CD1c-positive myeloid dendritic cell (primary cell): ENCODE measurements around the gene TRIM24.
A peak's percentile ranks its signal among the peaks of the same experiment; 100 is the strongest.
"Not testable (repeated sequence)": the region's sequence is repeated elsewhere in the genome, so short reads cannot be mapped to it uniquely, and the experiment has no call there.

Experiments used
- DNase-seq: peaks from one replicate; pipeline ENCODE4 v3.0.0-alpha.2; 2016; ENCODE audit errors: extremely low spot score

The TRIM24 gene

DNA sequence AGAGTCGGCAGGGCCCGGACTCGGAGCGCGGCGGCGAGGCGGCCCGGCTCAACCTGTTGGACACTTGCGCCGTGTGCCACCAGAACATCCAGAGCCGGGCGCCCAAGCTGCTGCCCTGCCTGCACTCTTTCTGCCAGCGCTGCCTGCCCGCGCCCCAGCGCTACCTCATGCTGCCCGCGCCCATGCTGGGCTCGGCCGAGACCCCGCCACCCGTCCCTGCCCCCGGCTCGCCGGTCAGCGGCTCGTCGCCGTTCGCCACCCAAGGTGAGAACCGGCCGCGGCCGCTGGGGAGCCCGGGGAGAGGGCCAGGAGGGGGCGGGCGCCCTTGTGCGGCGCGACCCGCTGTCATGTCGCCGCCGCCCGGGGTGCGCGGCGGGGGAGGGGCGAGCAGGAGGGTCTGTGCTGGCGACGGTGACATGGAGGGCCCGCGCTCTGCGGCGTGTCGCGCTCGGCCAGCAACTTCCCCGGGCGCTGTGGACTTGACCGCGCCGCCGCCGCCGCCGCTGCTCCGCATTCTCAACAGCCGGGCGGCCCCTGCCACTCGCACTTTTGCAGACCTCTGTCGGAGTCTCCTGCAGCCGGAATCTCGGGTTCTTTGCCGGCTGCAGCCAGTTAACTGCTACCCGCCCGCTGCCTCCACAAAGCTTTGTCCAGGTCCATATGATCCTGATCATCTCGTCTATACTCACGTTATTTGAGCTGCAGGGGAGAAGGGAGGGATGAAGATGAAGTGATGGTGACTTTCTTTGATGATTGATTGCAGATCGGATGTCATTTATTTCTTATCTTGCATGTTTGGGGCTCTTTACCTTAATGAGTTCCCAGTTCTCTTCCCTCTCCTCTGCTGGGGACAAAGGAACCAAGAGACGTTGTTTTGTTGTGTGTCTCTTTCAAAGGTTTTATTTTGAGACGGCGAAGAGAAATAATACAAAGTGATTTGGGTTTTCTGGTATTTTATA lies 869 bp downstream of the TRIM24 start:
- DNase-seq = peak; percentile 69

DNA sequence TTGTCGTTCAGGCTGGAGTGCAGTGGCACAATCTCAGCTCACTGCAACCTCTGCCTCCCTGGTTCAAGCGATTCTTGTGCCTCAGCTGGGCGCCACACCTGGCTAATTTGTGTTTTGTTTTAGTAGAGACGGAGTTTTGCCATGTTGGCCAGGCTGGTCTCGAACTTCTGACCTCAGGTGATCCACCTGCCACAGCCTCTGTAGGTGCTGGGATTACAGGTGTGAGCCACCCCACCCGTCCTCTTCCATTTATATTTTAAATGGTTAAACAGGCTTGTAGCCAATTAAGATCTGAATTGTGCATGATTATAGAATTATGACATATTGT lies 3.2 kb downstream of the TRIM24 start:
- DNase-seq = not testable (repeated sequence)

DNA sequence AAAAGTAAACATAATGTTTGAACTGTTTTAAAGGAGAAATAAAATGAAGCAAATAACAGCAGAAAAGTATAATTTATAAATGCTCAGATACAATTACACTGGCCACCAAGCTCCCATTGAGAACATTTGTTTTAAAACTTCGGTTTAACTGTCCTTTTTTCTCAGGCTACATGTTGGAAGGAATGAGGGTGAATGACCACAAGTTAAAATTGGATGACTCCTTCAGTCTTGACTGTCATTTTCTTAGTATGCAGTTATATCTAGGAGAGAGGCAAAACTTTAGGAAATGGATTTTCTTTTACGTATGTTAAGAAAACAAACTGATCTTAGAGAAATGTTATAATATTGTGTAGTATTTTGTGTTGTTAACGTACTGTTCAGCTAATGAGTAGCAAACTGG lies 5.0 kb downstream of the TRIM24 start:
- no peak for DNase-seq

DNA sequence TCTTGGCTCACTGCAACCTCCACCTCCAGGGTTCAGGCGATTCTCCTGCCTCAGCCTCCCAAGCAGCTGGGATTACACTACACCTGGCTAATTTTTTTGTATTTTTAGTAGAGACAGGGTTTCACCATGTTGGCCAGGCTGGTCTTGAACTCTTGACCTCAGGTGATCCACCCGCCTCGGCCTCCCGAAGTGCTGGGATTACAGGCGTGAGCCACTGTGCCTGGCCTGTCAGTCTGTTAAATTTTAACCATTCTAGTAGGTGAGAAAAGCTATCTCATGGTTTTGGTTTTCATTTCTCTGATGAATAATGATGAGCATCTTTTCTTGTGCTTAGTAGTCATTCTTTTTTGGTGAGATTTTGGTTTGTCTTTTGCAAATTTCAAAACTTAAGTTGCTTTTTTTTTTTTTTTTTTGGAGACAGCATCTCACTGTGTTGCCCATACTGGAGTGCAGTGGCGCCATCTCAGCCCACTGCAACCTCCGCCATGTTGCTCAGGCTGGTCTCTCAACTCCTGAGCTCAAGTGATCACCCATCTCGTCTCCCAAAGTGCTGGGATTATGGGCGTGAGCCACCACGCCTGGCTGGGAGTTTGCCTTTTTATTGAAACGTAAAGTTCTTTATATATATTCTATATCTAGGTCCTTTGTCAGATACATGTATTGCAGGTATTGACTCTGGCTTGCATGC lies 6.2 kb downstream of the TRIM24 start:
- not testable (repeated sequence) for DNase-seq

DNA sequence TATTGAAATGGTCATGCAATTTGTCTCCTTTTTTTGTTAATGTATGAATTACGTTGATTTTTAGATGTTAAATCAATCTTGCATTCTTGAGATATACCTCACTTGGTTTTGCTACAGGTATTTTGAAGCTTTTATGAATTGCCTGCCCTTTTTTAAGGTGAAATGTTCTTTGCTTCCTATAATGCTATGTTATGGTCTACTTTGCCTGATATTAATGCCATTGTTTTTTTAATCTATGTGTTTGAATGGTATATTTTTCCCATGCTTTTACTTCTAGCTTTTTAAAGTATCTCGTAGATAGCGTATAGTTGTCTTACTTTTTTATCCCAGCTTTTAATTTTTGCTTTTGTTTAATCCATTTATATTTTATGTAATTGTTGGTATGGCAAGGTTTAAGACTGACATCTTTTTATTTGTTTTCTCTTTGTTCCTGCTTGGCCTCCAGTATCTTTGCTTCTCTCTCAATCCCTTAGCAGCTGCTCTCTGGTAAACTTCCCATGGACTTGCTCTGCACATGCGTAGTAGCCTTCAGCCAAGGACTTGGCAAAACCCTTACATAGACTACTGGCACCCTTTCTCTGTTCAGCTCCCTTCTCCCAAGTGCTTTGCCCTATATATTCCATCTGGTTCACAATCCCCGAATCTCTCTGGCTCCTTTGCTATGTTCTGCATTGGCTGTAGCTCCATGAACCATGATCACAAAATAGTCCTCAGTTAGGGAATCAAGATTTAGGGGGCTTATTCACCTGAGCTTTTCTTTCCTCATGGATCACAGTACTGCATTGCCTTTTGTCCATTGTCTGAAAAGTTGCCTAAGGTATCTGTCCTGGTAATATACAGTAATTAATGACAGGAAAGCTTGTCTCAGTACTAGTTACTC lies 8.4 kb downstream of the TRIM24 start:
- DNase-seq = no peak

DNA sequence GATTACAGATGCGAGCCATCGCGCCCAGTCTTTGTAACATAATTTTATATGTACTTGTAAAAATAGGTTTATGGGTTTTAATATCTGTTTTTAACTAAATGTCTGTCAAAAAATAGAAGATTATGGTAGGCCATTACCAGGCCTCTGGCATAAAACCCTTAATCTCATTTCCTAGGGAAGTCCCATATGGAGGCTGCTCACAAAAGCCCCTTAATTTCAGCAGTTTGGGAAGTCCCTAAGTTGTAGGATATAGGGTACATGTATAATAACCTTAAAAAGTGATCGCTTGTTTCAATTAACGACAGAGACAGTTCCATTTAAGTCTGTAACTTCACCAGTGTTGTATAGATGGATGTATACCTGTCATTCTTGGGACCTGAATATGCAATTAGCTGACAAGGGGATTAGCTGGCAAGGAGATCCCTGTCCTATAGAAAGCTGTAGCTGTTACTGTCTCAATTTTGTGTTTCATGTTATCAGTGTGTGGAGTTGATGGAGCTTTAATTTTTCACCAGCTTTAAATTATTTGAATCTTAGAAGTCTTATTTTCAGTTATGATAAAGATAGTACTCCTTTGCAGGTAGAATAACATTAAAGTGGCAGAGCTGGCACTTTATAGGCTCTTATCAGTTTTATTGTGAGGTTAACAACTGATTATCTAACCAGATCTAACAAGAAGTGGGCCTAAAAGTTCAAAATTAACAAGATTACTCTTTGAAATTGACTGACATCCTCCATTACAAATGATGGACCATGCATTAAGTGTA lies 10.5 kb downstream of the TRIM24 start:
- DNase-seq = no peak

DNA sequence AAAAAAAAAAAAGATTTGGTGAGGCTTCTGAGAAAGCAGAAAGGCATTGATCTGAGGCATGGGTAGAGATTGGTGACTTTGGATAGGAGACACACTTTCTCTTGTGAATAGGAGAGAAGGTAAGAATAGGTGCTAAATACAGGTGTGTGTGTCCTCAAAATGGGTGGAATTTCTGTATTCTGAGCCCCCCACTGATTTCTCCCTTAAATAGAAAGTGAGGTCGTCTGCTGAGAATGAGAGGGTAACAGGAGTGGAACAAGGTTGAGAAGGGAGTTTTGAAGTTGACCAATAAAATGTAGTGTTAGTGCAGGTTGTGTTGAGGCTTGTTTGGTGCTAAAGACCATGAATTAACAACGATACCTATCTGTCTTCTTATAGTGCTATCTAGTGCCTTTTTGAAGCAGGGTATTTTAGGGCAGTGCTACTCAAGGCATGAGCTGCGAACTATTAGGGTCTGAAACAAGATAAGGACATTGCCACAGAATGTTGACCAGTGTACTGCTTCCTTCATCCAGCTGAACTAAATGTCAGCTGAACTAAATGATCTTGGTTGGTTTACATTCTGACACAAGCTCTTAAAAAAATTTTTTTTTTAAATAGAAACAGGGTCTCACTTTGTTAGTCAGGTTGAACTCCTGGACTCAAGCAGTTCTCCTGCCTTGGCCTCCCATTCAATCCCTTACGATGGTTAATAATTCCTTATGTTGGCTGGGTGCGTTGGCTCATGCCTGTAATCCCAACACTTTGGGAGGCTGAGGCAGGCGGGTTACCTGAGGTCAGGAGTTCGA lies 12.4 kb downstream of the TRIM24 start:
- DNase-seq = no peak

DNA sequence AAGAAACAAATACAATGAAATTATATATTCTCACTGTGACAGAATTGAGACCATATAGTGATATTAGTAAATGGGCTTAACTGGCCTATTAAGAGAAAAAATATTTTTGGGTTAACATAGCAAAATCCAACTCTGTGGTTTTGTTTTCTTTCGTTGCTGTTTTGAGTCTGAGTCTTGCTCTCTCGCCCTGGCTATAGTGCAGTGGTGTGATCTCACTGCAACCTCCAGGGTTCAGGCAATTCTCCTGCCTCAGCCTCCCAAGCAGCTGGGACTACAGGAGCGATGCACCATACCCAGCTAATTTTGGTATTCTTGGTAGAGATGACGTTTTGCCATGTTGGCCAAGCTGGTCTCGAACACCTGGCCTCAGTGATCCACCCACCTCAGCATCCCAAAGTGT lies 15.3 kb downstream of the TRIM24 start:
- no peak for DNase-seq

DNA sequence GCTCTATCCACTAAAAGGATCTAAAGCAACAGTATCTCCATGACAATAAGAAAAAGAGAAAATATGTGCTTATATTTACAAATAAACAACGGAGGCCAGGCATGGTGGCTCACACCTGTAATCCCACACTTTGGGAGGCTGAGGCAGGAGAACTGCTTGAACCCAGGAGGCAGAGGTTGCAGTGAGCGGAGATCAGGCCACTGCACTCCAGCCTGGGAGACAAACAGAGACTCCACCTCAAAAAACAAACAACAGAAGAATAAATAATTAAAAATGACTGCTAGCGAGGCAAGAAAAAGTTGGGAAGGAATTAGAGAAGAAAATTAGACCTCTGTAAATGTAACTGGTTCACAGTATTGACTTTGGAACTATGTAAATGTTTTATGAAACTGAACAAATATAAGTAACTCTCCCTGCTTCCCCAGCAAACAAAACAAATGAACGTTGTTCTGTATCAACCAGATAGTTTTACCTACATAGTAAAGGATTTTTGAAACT lies 17.1 kb downstream of the TRIM24 start:
- DNase-seq = no peak

DNA sequence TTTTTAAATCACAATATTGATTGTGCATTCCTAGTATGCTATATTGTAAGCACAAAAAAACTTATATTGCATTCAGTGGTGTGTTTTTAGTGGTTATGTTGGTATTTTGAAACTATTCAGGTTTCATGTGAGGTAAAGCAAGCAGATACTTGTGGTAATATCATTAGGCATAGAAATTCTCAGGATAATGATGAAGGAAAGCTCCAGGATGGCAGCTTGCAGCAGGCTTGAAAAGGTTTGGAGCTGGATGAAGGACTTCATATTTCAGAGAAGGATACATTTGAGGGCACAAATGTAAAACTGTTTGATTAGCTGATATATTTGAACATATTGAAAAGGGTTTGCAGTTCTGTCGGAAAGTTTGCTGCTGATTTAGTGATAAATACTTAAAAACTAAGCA lies 17.5 kb downstream of the TRIM24 start:
- no peak for DNase-seq

DNA sequence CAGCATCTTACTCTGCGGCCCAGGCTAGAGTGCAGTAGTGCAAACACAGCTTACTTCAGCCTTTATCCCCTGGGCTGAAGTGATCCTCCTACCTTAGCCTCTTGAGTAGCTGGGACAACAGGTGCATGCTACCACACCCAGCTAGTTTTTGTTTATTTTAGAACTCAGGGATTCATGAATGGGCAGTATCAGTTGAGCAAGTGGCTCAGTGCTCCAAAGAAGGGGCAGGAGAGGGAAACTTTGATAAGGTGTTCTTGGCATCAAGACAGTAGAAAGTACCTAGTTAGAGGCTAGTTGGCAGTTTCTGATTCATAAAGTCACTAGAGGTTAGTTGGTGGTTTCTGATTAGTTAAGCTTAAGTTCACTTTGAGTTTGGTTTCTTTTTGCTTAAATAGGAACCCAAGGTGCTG lies 18.4 kb downstream of the TRIM24 start:
- no peak for DNase-seq

DNA sequence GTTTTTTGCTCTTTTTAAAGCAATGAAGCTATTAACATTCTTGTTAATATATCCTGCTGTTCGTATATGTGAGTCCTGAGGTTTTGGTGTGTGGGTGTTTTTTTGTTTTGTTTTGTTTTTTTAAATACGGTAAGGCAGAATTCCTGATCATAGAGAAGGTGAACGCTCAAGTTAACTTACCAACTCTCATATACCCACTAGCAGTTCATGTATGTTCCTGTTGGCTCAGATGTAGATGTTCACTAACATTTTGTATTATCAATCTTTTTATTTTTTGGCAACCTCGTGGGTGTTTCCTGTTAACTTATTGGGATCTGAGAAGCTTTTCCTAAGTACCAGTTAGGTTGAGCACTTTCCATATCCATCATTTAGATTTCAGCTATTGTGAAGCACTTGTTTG lies 20.5 kb downstream of the TRIM24 start:
- no peak for DNase-seq

DNA sequence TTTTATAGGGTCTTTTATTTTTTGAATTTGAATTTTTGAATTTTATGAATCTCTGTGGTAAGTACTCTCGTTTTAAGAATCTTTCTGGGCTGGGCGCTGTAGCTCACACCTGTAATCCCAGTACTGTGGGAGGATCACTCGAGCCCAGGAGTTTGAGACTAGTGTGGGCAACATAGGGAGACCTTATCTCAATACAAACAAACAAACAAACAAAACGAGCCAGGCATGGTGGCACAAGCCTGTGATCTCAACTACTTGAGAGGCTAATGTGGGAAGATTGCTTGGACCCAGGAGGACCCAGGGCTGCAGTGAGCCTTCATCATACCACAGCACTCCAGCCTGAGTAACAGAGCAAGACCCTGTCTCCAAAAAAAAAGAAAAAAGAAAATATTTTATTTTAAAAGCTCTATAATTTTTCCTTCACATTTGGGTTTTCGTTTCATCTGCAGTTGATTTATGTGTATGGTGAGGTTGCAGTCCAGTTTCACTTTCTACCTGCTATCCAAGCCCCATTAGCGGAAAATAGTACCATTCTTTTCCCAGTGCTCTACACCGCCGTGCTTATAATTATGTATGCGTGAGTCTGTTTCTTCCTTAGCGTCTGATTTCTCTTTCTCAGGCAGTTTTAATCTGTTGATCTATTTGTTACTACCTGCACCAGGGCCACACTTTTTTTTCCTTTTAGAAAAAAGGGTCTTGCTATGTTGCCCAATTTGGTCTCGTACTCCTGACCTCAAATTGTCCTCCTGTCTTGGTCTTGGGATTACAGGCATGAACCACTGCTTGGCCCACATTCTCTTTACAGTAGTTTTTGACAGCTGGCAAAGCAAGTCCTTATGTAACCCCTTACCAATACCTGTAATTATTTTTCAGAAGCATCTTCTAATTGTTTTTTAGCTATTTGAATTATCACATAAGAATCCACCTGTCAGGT lies 21.7 kb downstream of the TRIM24 start:
- no peak for DNase-seq

DNA sequence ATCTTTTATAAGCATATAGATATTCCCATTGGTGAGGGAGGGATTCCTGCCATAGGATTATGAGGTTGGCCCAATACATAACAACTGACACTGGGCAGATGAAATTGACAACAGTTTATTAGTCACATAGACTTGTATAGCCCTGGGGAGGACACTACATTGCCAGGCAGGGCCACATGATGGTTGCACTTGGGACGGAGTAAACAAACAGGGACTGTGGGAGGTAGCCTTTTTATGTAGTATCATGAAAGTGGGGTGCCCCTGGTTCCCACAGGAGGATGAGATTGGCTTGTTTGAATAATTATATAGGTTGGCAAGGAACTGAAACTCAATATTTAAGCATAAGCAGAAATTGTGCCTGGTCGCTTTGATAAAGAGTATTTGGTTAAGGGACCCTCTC lies 23.5 kb downstream of the TRIM24 start:
- DNase-seq = peak; percentile 7

DNA sequence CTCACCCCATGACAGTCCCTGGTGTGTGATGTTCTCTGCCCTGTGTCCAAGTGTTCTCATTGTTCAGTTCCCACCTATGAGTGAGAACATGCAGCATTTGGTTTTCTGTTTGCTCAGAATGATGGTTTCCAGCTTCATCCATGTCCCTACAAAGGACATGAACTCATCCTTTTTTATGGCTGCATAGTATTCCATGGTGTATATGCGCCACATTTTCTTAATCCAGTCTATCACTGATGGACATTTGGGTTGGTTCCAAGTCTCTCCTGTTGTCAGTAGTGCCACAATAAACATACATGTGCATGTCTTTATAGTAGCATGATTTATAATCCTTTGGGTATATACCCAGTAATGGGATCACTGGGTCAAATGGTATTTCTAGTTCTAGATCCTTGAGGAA lies 25.4 kb downstream of the TRIM24 start:
- DNase-seq = not testable (repeated sequence)

DNA sequence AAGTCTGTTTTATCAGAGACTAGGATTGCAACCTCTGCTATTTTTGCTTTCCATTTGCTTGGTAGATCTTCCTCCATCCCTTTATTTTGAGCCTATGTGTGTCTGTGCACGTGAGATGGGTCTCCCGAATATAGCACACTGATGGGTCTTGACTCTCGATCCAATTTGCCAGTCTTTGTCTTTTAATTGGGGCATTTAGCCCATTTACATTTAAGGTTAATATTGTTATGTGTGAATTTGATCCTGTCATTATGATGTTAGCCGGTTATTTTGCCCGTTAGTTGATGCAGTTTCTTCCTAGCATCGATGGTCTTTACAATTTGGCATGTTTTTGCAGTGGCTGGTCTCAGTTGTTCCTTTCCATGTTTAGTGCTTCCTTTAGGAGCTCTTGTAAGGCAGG lies 29.1 kb downstream of the TRIM24 start:
- not testable (repeated sequence) for DNase-seq

DNA sequence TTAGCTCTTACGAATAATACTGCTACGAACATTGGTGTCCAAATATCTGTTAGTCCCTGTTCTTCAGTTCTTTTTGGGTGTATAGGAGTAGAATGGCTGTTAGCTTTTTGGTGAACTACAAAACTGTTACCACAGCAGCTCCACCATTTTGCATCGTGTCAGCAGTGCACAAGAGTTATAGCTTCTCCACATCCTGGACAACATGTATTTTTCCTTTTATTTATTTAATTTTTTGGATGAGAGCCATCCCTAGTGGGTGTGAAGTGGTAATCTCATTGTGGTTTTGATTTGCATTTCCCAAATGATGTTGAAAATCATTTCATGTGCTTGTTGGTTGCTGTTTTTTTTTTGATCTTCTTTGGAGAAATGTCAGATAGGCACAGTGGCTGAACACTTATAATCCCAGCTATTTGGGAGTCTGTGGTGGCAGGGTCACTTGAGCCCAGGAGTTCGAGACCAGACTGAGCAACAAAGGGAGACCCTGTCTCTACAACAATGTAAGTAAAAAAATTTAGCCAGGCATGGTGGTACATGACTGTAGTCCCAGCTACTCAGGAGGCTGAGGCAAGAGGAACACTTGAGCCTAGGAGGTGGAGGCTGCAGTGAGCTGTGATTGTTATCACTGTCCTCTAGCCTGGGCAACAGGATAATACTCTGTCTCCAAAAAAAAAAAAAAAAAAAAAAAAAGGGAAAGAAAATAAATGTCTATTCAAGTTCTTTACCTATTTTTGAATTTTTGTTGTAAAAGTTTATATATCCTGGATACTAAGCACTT lies 31.7 kb downstream of the TRIM24 start:
- no peak for DNase-seq

DNA sequence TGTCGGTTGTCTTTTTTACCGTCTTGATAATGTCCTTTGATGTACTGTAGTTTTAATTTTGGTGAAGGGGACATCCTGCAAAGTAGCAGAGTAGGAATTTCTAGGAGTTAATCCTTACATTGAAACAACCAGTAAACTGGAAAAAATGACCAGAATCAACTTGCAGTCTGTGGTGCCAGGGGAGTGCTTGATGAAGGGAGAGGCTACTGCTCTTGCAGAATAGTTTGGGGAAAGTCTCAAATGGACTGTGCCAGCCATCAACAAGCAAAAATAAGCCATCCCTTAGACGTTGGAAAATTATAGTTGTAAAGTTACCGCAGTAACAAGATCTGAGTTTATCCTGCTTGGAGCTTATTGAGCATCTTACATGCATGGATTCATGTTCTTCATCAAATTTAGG lies 32.4 kb downstream of the TRIM24 start:
- no peak for DNase-seq

DNA sequence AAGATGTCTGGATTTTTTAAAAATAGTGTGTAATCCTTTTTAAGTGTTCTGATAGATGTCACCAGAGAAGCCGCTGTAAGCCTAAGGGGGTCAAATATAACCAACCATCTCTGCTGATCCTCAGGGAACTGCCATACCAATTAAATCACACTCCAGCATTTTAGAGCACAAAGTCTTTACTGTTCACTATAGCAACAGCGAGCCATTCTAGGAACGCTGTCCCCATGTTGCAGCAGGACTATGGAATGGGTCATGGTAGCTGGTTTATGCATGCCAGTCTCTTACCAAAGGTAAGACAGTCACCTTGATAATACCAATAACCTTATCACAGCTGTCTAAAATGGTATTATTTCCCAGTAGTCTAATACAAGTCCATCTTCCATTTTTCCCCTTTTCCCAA lies 33.5 kb downstream of the TRIM24 start:
- DNase-seq = no peak
